Gastrocnemius medialis (tissue), 4 donors: ENCODE measurements around the gene PRMT7. TPM values are rescaled to one million over a fixed set of nuclear protein-coding genes. Genes with fewer than 3 reads are reported as not detected.
"Not testable (repeated sequence)": the region's sequence is repeated elsewhere in the genome, so short reads cannot be mapped to it uniquely, and the experiment has no call there.

Experiments
- ATAC-seq, 2 donors: fragments of 150-250 bp; one replicate each; pipeline ENCODE4 v1.9.1; 2016
- DNase-seq, 2 donors: peaks; one replicate each; pipeline ENCODE4 v3.0.0-alpha.2; 2019
- H3K27ac ChIP-seq, 4 donors: fragments of 200-600 bp; sonication (generic); 1 replicate in 1 of 4; 2 replicates in 3 of 4; pipeline ENCODE4 v1.5.1; 2016 to 2018; ENCODE audit warnings: mild to moderate bottlenecking in 2 of 4, moderate library complexity in 1 of 4
- H3K27me3 ChIP-seq, 3 donors: fragments of 200-600 bp; sonication (generic) in 2 of 3; 1 replicate in 1 of 3; 2 replicates in 2 of 3; pipeline versions ENCODE4 v1.5.1 to v1.6.0; 2016 to 2019; ENCODE audit warnings: mild to moderate bottlenecking in 1 of 3, moderate library complexity in 1 of 3
- H3K36me3 ChIP-seq, 2 donors: fragments of 200-600 bp; sonication (generic) in 1 of 2; one replicate each; pipeline ENCODE4 v1.5.1; 2017 to 2018
- H3K4me1 ChIP-seq, 2 donors: fragments of 200-600 bp; sonication (generic) in 1 of 2; one replicate each; pipeline ENCODE4 v1.5.1; 2016 to 2017; ENCODE audit warnings: mild to moderate bottlenecking in 2 of 2
- H3K4me3 ChIP-seq, 4 donors: fragments of 200-600 bp; sonication (generic) in 3 of 4; 1 replicate in 1 of 4; 2 replicates in 3 of 4; pipeline ENCODE4 v1.5.1; 2016 to 2019; ENCODE audit warnings: mild to moderate bottlenecking in 2 of 4
- H3K9me3 ChIP-seq, 3 donors: fragments of 200-600 bp; sonication (generic) in 2 of 3; 1 replicate in 1 of 3; 2 replicates in 2 of 3; pipeline ENCODE4 v1.5.1; 2016 to 2019
- CTCF ChIP-seq, 5 experiments: fragments of 450-650 bp in 3 of 5; fragments of 200-600 bp in 2 of 5; sonication (generic) in 2 of 5; IDR thresholded peaks in 4 of 5; conservative IDR thresholded peaks in 1 of 5; 1 replicate in 4 of 5; 2 replicates in 1 of 5; pipeline ENCODE4 v1.5.1; 2016 to 2019; ENCODE audit warnings: antibody characterized with exemption in 5 of 5, mild to moderate bottlenecking in 3 of 5, moderate library complexity in 3 of 5
- POLR2A ChIP-seq, 2 donors: fragments of 450-650 bp; IDR thresholded peaks; one replicate each; pipeline ENCODE4 v1.6.1; 2017; ENCODE audit warnings: antibody characterized with exemption in 2 of 2, mild to moderate bottlenecking in 2 of 2, moderate library complexity in 2 of 2
- in situ Hi-C, 4 donors: fragments of 200-750 bp; cut with MboI; loops; one replicate each; pipeline versions ENCODE4 v1.15.0 to v1.8.0; 2017; ENCODE audit warnings: low sequenced_read_pairs in 4 of 4
- intact Hi-C: fragments of 100-400 bp; cut with DNase I; formaldehyde crosslinking; loops from one replicate; pipeline ENCODE4 v1.15.1; 2023; ENCODE audit warnings: low total_unique reads
- total RNA-seq, 4 donors: library from RNA; depleted of rRNA; stranded (reverse); fragments of >200 nt; gene quantifications; one replicate each; pipeline versions ENCODE4 v1.1.0 to v1.2.3, GENCODE V29; 2016

Gene PRMT7
- total RNA-seq, 4 donors from 2014 or later = 22.2 to 41.0 (median 32.8) TPM

- Histone ChIP-seq H3K36me3 (peaks cover 0 to 41% of the 10 kb centered on the region in 2 donors), H3K4me1 (peaks cover 88 to 93% of the 10 kb centered on the region in 2 donors), H3K27ac (peak overlapping the region; percentile 86 to 99 (median 95)), H3K9me3 (no peaks in the 10 kb centered on the region), H3K4me3 (no peak overlapping the region), H3K27me3 (no peaks in the 10 kb centered on the region)
- in situ Hi-C loops (no loop called here), intact Hi-C loops (no loop called here)
- no peak for ATAC-seq
- no peak for DNase-seq
- TF ChIP-seq CTCF (IDR thresholded peaks at IDR 0.05 in 4 of 5, conservative IDR thresholded peaks at IDR 0.05 in 1 of 5) (no peak), POLR2A (IDR thresholded peaks at IDR 0.05) (no peak)
Measured at GRCh38 chr16:68285683-68286082, 25.1 kb upstream of the PRMT7 start.

GRCh38 chr16:68286153-68287074 lies 24.4 kb upstream of the PRMT7 start:
- TF ChIP-seq CTCF (IDR thresholded peaks at IDR 0.05 in 4 of 5, conservative IDR thresholded peaks at IDR 0.05 in 1 of 5) (no peak), POLR2A (IDR thresholded peaks at IDR 0.05) (no peak)
- Histone ChIP-seq H3K27me3 (no peaks in the 10 kb centered on the region), H3K9me3 (no peaks in the 10 kb centered on the region), H3K4me1 (peaks cover 87 to 91% of the 10 kb centered on the region in 2 donors), H3K27ac (peak overlapping the region; percentile 86 to 99 (median 95)), H3K36me3 (peaks cover 0 to 48% of the 10 kb centered on the region in 2 donors), H3K4me3 (no peak overlapping the region)
- no peak for DNase-seq
- ATAC-seq = no peak
- intact Hi-C loops (no loop called here), in situ Hi-C loops (no loop called here)

- intact Hi-C loops (loop anchor here (1.0 kb wide), 1 partner anchor 23 kb away; the partner anchor contains the start of gene SLC7A6OS), in situ Hi-C loops (no loop called here)
- Histone ChIP-seq H3K36me3 (peaks cover 0 to 52% of the 10 kb centered on the region in 2 donors), H3K27ac (peak overlapping the region; percentile 86 to 99 (median 95)), H3K4me3 (no peak overlapping the region), H3K4me1 (peaks cover 80 to 83% of the 10 kb centered on the region in 2 donors), H3K9me3 (no peaks in the 10 kb centered on the region), H3K27me3 (no peaks in the 10 kb centered on the region)
- DNase-seq (peak; percentile 96 to 99), ATAC-seq (peak; percentile 73 to 77)
- peak in 4 of 5 experiments; percentile 20 to 50 (median 36) for TF ChIP-seq CTCF (IDR thresholded peaks at IDR 0.05 in 4 of 5, conservative IDR thresholded peaks at IDR 0.05 in 1 of 5)
- TF ChIP-seq POLR2A (IDR thresholded peaks at IDR 0.05) = peak; percentile 48 to 60
Measured at GRCh38 chr16:68287276-68288251, 23.3 kb upstream of the PRMT7 start.

- Histone ChIP-seq H3K36me3 (peaks cover 0 to 58% of the 10 kb centered on the region in 2 donors), H3K27me3 (no peaks in the 10 kb centered on the region), H3K4me3 (no peak overlapping the region), H3K27ac (peak overlapping the region; percentile 86 to 99 (median 95)), H3K4me1 (peaks cover 73 to 76% of the 10 kb centered on the region in 2 donors), H3K9me3 (no peaks in the 10 kb centered on the region)
- no peak for DNase-seq
- peak in 1 of 2 donors; percentile 0 for ATAC-seq
- intact Hi-C loops (loop anchor here (1.0 kb wide), 1 partner anchor 22 kb away; the partner anchor contains the start of gene SLC7A6OS), in situ Hi-C loops (no loop called here)
- TF ChIP-seq CTCF (IDR thresholded peaks at IDR 0.05 in 4 of 5, conservative IDR thresholded peaks at IDR 0.05 in 1 of 5) = peak in 1 of 5 experiments; percentile 1
- peak in 1 of 2 donors; percentile 54 for TF ChIP-seq POLR2A (IDR thresholded peaks at IDR 0.05)
Measured at GRCh38 chr16:68288252-68288650, 22.6 kb upstream of the PRMT7 start.

- H3K4me3 ChIP-seq, H3K9me3 ChIP-seq, in situ Hi-C loops, DNase-seq, H3K27me3 ChIP-seq, ATAC-seq: not testable (repeated sequence)
- intact Hi-C loops = loop anchor here (1.0 kb wide), 1 partner anchor 22 kb away; the partner anchor contains the start of gene SLC7A6OS
- Histone ChIP-seq H3K27ac (peak overlapping the region; percentile 86 to 99 (median 95)), H3K36me3 (peaks cover 0 to 63% of the 10 kb centered on the region in 2 donors), H3K4me1 (peaks cover 68 to 72% of the 10 kb centered on the region in 2 donors)
Measured at GRCh38 chr16:68288796-68289195, 22.0 kb upstream of the PRMT7 start.
